ENCODE data around the gene SHE.

- no peak for TF ChIP-seq EP300 (IDR thresholded peaks at IDR 0.05; ENCODE audit: borderline replicate concordance)
- no peak for TF ChIP-seq CEBPB (IDR thresholded peaks at IDR 0.05)
- no peak for TF ChIP-seq TEAD4 (IDR thresholded peaks at IDR 0.05)
- TF ChIP-seq ZBTB7A (IDR thresholded peaks at IDR 0.05; ENCODE audit: low read depth): no peak
- no peak for TF ChIP-seq FOXM1 (IDR thresholded peaks at IDR 0.05; ENCODE audit: borderline replicate concordance, low read depth)
- TF ChIP-seq CREB1 (IDR thresholded peaks at IDR 0.05; ENCODE audit: low read depth): no peak
- no peak for TF ChIP-seq RAD21 (IDR thresholded peaks at IDR 0.05; ENCODE audit: low read depth)
- no peak for TF ChIP-seq EGR1 (IDR thresholded peaks at IDR 0.05)
- no peak for TF ChIP-seq MAX (IDR thresholded peaks at IDR 0.05)
- no peak for TF ChIP-seq YY1 (IDR thresholded peaks at IDR 0.05; ENCODE audit: low read depth)
Observed at GRCh38 chr1:154465621-154466195, 36.5 kb downstream of the SHE start.

Measured in Ishikawa (cell line).